Measurements from ENCODE around the gene LLCFC1.

DNA sequence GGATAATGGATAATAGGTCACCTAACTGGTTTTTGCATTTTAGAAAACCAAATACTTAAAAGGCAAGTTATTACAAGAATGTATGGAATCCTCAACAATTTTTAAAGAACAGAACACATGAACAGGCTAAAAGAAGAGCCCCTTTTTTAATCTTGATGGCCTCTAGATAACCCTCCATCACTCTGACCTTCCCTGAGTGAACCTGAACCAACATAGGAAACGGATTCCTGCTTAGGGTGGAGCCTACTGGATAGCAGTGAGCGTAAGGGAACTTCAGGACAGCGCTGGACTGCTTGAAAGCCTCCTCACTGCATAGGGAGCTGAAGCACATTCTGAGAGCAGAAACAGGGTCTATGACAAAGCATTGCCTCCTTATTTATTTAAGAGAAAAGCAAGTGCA is 26.2 kb upstream of the LLCFC1 start:
- TF ChIP-seq, protein P1, sequence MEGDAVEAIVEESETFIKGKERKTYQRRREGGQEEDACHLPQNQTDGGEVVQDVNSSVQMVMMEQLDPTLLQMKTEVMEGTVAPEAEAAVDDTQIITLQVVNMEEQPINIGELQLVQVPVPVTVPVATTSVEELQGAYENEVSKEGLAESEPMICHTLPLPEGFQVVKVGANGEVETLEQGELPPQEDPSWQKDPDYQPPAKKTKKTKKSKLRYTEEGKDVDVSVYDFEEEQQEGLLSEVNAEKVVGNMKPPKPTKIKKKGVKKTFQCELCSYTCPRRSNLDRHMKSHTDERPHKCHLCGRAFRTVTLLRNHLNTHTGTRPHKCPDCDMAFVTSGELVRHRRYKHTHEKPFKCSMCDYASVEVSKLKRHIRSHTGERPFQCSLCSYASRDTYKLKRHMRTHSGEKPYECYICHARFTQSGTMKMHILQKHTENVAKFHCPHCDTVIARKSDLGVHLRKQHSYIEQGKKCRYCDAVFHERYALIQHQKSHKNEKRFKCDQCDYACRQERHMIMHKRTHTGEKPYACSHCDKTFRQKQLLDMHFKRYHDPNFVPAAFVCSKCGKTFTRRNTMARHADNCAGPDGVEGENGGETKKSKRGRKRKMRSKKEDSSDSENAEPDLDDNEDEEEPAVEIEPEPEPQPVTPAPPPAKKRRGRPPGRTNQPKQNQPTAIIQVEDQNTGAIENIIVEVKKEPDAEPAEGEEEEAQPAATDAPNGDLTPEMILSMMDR (IDR thresholded peaks at IDR 0.05) = no peak
- TF ChIP-seq POLR2AphosphoS5 (IDR thresholded peaks at IDR 0.05) = no peak

Data from sigmoid colon (tissue), 4 donors.